Suppressor macrophage (primary cell): ENCODE data around the gene LMOD3.
A peak's percentile ranks its signal among the peaks of the same experiment; 100 is the strongest.

Experiments used
- DNase-seq, 4 experiments: peaks; one replicate each; pipeline ENCODE4 v3.0.0-alpha.2; 2020 to 2022

Gene LMOD3

GRCh38 chr3:69121513-69121912 lies 882 bp downstream of the LMOD3 start:
- DNase-seq = no peak

GRCh38 chr3:69120879-69121464 lies 1.4 kb downstream of the LMOD3 start:
- DNase-seq = peak; percentile 73 to 82 (median 76)

GRCh38 chr3:69119681-69120080 lies 2.7 kb downstream of the LMOD3 start:
- no peak for DNase-seq

GRCh38 chr3:69119138-69119537 lies 3.3 kb downstream of the LMOD3 start:
- DNase-seq = no peak

- no peak for DNase-seq
These were observed 3.8 kb downstream of the LMOD3 start for GRCh38 chr3:69118555-69118954.

GRCh38 chr3:69116897-69117296 lies 5.5 kb downstream of the LMOD3 start:
- no peak for DNase-seq

GRCh38 chr3:69116162-69116561 lies 6.2 kb downstream of the LMOD3 start:
- no peak for DNase-seq

- DNase-seq = no peak
These were observed 6.7 kb downstream of the LMOD3 start for GRCh38 chr3:69115731-69116130.

- no peak for DNase-seq
These were observed 8.9 kb downstream of the LMOD3 start for GRCh38 chr3:69113536-69113935.

- DNase-seq = no peak
These were observed 11.4 kb downstream of the LMOD3 start for GRCh38 chr3:69110941-69111546.

- no peak for DNase-seq
These were observed 13.6 kb downstream of the LMOD3 start for GRCh38 chr3:69108811-69109210.

GRCh38 chr3:69107841-69108240 lies 14.6 kb downstream of the LMOD3 start:
- no peak for DNase-seq

GRCh38 chr3:69105320-69105719 lies 17.1 kb downstream of the LMOD3 start:
- no peak for DNase-seq

GRCh38 chr3:69104586-69104985 lies 17.8 kb downstream of the LMOD3 start:
- DNase-seq = no peak

- no peak for DNase-seq
These were observed 19.3 kb downstream of the LMOD3 start for GRCh38 chr3:69103123-69103522.

GRCh38 chr3:69102384-69102783 lies 20.0 kb downstream of the LMOD3 start:
- no peak for DNase-seq

- no peak for DNase-seq
These were observed 22.8 kb downstream of the LMOD3 start for GRCh38 chr3:69099576-69099975.

- DNase-seq = no peak
These were observed 24.8 kb downstream of the LMOD3 start for GRCh38 chr3:69097407-69098086.

- no peak for DNase-seq
These were observed 26.1 kb downstream of the LMOD3 start for GRCh38 chr3:69096299-69096698.

GRCh38 chr3:69095636-69096035 lies 26.8 kb downstream of the LMOD3 start:
- no peak for DNase-seq

- peak; percentile 55 to 81 (median 70) for DNase-seq
These were observed 27.8 kb downstream of the LMOD3 start for GRCh38 chr3:69094467-69095205.

- DNase-seq = peak; percentile 37 to 64 (median 56)
These were observed 30.3 kb downstream of the LMOD3 start for GRCh38 chr3:69092030-69092516.

GRCh38 chr3:69091389-69092029 lies 30.9 kb downstream of the LMOD3 start:
- DNase-seq = no peak
